RPMI8226 (cell line): ENCODE results near the gene POLD4.
"Not testable (repeated sequence)": the region's sequence is repeated elsewhere in the genome, so short reads cannot be mapped to it uniquely, and the experiment has no call there.

Experiments used
- DNase-seq: peaks from one replicate; pipeline ENCODE4 v3.0.0-alpha.2; 2015

POLD4 gene

GRCh38 chr11:67351275-67352005, 1.9 kb downstream of the POLD4 start:
- DNase-seq, result peak; percentile 72

- peak; percentile 54 for DNase-seq
These were observed 3.3 kb downstream of the POLD4 start for GRCh38 chr11:67349928-67350465.

GRCh38 chr11:67349457-67349856, 3.9 kb downstream of the POLD4 start:
- DNase-seq, result no peak

DNA sequence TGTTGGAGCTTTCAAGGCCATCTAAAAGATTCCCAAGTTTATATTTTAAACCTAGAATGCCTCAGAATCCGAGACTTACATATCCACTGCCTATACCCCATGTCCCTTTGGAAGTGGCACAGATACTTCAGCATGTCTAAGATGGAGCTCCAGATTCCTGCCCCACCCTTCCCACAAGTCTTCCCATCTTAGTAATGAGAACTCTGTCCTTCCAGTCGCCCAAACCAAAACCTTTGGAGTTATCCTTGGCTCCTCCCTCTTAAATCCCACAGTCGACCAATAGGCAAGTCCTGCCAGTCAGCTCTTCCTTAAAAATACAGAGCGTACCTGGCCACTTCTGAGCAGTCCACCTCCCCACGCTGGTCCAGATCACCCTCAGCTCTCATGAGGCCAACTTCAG, 4.3 kb downstream of the POLD4 start:
- DNase-seq, result no peak

DNA sequence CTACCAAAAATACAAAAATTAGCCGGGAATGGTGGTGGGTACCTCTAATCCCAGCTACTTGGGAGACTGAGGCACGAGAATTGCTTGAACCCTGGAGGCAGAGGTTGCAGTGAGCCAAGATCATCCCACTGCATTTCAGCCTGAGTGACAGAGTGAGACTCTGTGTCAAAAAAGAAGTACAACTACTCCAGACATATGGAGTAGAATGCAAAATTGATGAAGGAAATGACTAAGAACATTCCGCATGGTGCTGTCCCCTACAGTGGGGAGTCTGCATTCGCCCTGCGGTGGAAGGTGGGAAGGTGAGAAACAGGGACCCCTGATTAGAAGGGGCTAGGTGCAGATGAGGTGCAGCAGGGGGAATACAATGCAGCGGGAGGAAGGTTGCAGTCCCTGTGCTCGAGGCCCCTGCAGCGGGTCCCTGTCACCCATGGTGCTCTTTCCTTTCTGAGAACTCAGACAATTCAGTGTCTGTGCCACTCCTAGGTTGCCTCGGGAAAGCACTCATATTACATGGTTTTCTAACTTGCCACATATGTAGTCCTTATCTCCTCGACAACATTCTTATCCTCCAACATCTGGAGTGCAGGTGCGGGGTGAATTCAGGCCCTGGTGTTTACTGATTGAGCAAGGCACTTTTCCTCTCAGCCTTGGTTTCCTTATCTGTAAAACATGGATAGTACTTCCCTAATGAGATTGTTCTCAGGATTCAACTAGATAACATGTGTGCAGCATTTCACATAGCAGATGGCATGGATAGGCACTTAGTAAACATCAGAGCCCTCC, 5.2 kb downstream of the POLD4 start:
- no peak for DNase-seq

- DNase-seq, result no peak
These were observed 7.2 kb downstream of the POLD4 start for GRCh38 chr11:67345920-67346819.

GRCh38 chr11:67345247-67345919, 8.0 kb downstream of the POLD4 start:
- DNase-seq, result no peak

DNA sequence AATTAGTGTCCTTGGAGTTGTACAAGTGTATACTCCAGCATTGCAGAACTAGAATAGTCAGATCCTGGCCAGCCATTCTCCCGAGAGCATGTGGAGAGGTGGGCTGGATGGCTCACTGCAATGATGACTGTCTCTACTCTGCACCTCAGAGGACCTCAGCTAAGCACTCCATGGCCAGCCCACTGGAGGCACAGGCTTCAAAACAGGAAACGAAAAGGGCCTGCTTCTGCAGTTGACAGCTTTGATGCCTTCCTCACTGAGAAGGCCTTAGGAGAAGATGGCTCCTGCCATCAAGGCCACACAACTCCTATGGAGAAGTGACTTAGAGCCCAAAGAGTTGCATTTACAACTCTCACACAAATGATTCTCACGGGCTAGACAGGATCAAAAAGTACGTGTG, 9.1 kb downstream of the POLD4 start:
- DNase-seq, result peak; percentile 25

GRCh38 chr11:67337257-67337656, 16.1 kb downstream of the POLD4 start:
- DNase-seq, result no peak

- DNase-seq, result no peak
These were observed 21.2 kb downstream of the POLD4 start for GRCh38 chr11:67332081-67332691.

DNA sequence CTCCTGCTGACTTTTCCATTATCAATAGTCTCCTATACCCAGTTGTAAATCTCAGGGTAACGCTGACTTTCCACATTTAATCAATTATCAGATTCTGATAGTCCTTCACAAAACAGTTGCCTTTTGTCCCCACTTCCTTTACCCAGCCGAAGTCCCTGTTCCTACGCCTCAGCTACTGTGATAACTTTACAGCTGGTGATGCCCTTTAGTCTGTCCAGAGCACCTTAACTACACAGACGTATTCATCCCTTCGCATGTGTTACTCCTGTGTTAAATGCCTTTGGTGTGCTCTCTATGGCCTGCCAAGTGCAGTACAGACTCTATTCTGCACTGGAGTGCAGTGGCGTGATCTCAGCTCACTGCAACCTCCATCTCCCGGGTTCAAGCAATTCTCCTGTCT, 29.8 kb downstream of the POLD4 start:
- no peak for DNase-seq

GRCh38 chr11:67322049-67322448, 31.3 kb downstream of the POLD4 start:
- no peak for DNase-seq

DNA sequence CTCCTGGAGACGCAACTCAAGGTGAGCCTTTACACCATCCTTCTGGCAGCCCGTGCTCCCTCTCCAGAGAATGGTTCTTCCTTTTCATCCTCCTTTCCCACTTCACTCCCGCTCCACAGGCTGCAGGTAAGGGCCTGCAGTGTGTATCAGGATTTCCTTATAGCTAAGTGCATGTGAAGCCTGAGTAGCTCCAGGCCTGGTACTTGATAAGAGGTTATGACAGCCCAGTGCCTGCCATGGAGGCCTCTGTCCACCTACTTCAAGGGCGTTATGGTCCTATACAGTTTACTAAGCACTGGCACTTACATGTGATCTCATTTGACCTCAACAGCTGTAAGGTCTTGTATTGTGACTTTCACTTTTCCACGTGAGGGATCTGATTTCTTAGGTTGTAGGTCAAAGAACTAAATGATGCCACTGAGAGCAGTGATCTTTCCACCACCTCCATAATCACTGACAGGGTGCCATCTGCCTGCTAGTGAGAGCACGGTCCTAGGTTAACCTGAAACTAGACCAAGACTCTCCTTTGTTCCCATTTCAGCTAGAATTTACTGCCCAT, 32.0 kb downstream of the POLD4 start:
- no peak for DNase-seq

- DNase-seq, result no peak
These were observed 32.7 kb downstream of the POLD4 start for GRCh38 chr11:67320691-67321090.

GRCh38 chr11:67320011-67320410, 33.3 kb downstream of the POLD4 start:
- DNase-seq, result no peak

DNA sequence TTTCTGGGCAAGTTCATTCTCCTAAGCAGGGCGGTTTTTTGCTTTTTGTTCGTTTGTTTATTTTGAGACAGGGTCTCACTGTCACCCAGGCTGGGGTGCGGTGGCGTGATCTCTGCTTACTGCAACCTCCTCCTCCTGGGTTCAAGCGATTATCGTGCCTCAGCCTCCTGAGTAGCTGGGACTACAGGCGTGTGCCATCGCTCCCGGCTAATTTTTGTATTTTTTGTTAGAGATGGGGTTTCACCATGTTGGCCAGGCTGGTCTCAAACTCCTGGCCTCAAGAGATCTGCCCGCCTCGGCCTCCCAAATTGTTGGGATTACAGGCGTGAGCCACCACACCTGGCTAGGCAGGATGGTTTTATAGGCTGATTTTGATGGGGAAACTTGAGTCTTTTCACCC, 34.5 kb downstream of the POLD4 start:
- not testable (repeated sequence) for DNase-seq

GRCh38 chr11:67317888-67318555, 35.3 kb downstream of the POLD4 start:
- DNase-seq, result peak; percentile 28

- peak; percentile 97 for DNase-seq
These were observed 36.0 kb downstream of the POLD4 start for GRCh38 chr11:67317205-67317887.

- no peak for DNase-seq
These were observed 36.5 kb downstream of the POLD4 start for GRCh38 chr11:67316882-67317204.

GRCh38 chr11:67315325-67315909, 37.9 kb downstream of the POLD4 start:
- no peak for DNase-seq
